Spinal cord (tissue), 10 donors: ENCODE data around the gene ZNF608. TPM values are rescaled to one million over a fixed set of nuclear protein-coding genes. Genes with fewer than 3 reads are reported as not detected.

Experiments used
- DNase-seq, 6 donors: peaks; one replicate each; pipeline versions ENCODE4 v3.0.0 to v3.0.0-alpha.2; 2013 to 2015; ENCODE audit warnings: low spot score in 6 of 6, low read depth in 4 of 6
- H3K27ac ChIP-seq: one replicate; pipeline ENCODE4 v1.5.1; 2013; ENCODE audit warnings: low read depth, low read length, control low read depth
- H3K27me3 ChIP-seq: one replicate; pipeline ENCODE4 v1.6.1; 2013; ENCODE audit warnings: low read length; ENCODE audit not compliant: control insufficient read depth, insufficient read depth
- H3K36me3 ChIP-seq: one replicate; pipeline ENCODE4 v1.6.1; 2013; ENCODE audit warnings: low read length; ENCODE audit not compliant: control insufficient read depth, insufficient read depth
- H3K4me1 ChIP-seq: one replicate; pipeline ENCODE4 v1.6.1; 2013; ENCODE audit warnings: low read length; ENCODE audit not compliant: control insufficient read depth, insufficient read depth
- H3K4me3 ChIP-seq: one replicate; pipeline ENCODE4 v1.5.1; 2013; ENCODE audit warnings: low read depth, low read length, control low read depth
- H3K9me3 ChIP-seq: one replicate; pipeline ENCODE4 v1.6.1; 2013; ENCODE audit warnings: low read length; ENCODE audit not compliant: control insufficient read depth, insufficient read depth
- WGBS: methylation state at CpG from one replicate; pipeline ENCODE4 v1.1.5; 2013; ENCODE audit warnings: missing lambda C conversion rate; ENCODE audit not compliant: insufficient coverage; 5-methylcytosine and 5-hydroxymethylcytosine counted together
- polyA plus RNA-seq, 2 donors: library from polyadenylated mRNA; unstranded; fragments of 120-200 nt; gene quantifications; one replicate each; pipeline ENCODE4 v1.2.1, GENCODE V29; 2013; ENCODE audit not compliant: insufficient read length in 2 of 2
- total RNA-seq, 2 donors: library from RNA; depleted of rRNA in 1 of 2; stranded (reverse); fragments of 120-200 nt in 1 of 2; fragments of >200 nt in 1 of 2; gene quantifications; one replicate each; pipeline versions ENCODE4 v1.2.3 to v1.2.4, GENCODE V29; 2013 to 2014
- donor health status: healthy.

ZNF608 gene
- total and polyA plus RNA-seq, 4 donors, result 45.5 to 81.7 (median 64.8) TPM

DNA sequence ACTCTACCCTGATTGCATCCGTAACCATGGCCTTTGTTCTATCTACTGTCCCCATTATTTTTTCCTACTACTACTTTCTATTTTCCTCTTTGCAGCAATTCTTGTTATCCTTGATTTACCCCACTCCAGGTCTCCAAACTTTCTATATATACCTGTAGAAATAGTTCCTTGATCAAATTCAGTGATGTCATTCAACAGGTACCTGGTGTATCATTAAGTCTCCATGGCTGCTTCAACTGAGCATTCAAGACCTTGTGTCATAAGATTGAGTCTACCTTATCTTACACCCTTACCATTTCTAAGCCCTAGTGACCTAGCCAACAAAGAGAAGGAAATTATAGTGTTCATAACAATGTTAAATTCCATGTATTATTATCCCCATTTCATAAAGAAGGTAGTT, 35.8 kb upstream of the ZNF608 start:
- DNase-seq, result no peak
- 100% methylated on average over 1 of the region's 1 CpG for WGBS
- Histone ChIP-seq H3K27me3 (no peaks in the 10 kb centered on the region), H3K4me1 (no peaks in the 10 kb centered on the region), H3K4me3 (no peak overlapping the region), H3K36me3 (no peaks in the 10 kb centered on the region), H3K27ac (no peak overlapping the region), H3K9me3 (no peaks in the 10 kb centered on the region)

GRCh38 chr5:124780011-124780410, 33.6 kb upstream of the ZNF608 start:
- Histone ChIP-seq H3K9me3 (no peaks in the 10 kb centered on the region), H3K36me3 (no peaks in the 10 kb centered on the region), H3K4me1 (no peaks in the 10 kb centered on the region), H3K27ac (no peak overlapping the region), H3K27me3 (no peaks in the 10 kb centered on the region), H3K4me3 (no peak overlapping the region)
- WGBS, result 100% methylated on average over 2 of the region's 4 CpGs
- peak in 1 of 6 donors; percentile 63 for DNase-seq

DNA sequence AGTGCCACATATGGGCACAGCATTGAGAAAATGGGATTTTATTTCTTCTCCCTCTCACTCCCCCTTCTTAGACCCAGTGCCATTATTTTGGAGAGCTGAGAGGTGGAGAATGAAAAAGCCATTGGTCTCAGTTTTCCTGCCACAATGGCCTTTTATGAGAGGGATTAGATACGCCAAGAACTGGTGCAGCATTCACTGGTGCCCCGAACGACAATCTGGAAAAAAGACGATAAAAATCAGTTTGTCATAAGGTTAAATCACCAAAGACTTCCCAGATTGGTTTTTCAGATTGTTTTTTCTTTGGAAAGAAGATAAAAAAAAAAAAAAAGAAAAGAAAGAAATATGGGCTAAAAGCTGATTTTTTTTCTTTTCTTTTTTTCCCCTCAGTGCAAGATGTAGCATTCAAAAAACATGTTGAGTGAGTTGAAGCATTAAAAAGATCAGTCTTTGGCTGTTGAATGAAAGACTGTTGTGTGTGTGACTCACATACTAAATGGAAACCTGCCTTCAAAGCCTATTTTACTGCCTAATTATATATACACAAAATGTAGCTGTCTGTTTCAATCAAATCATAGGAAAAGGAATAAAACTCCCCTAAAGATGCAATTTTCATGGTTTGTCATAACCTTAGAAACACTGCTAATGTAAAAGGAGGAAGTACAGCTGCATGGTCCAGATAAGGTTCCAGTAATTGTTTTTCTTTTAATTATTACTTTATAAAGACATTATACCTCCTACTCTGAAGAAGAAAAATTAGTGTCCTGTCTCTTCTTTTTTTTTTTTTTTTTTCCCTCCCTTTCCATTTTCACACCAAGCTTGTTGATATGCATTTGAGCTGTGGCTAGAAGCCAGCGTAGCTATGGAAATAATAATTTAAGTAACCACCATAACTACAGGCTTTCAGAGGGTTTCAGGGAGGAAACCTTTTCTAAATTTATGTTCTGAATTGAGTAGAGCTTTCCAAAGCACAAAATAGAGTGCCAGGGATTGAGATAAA, 27.2 kb upstream of the ZNF608 start:
- Histone ChIP-seq H3K27me3 (no peaks in the 10 kb centered on the region), H3K9me3 (no peaks in the 10 kb centered on the region), H3K27ac (peak overlapping the region; percentile 67), H3K4me1 (no peaks in the 10 kb centered on the region), H3K4me3 (no peak overlapping the region), H3K36me3 (no peaks in the 10 kb centered on the region)
- 0% methylated on average over 1 of the region's 5 CpGs for WGBS
- peak in 4 of 6 donors; percentile 54 to 86 (median 74) for DNase-seq

DNA sequence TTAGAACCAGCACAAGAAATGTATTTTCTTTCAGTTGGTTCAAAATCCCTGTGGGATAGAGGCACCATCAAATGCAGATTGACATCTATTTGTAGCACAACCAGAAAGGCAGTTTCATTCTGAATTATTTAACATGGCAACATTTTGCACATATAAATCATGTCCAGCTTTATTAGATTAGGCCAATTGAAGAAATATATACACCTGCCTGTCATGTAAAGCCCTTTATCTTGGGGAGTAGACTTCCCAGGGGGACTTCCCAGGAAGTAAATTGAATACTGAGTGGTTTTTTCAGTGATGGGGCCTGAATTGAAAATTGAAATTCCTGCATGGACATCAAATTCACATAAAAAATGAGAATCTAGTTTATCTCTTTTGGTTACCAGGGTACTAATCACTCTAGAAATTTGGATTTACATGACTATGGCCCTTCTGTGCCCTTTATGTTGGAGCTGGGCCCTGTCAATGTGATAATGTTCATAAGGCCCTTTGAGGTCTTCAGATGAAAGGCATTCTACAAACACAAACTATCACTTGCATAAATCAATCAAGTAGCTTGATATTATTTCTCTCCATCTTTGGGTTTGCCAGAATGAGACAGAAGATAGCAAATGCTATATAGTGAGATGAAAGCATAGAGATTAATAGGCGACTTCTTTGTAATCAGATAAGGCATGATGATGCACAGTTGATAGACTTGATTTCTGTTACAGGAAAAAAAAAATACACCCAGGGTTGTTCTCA, 26.2 kb upstream of the ZNF608 start:
- H3K27ac ChIP-seq, result peak overlapping the region; percentile 67
- no peak overlapping the region for H3K4me3 ChIP-seq
- WGBS, result no CpG with 5 or more reads among the region's 1 CpG
- no peaks in the 10 kb centered on the region for H3K9me3 ChIP-seq
- H3K27me3 ChIP-seq, result no peaks in the 10 kb centered on the region
- H3K4me1 ChIP-seq, result no peaks in the 10 kb centered on the region
- no peaks in the 10 kb centered on the region for H3K36me3 ChIP-seq
- DNase-seq, result peak in 1 of 6 donors; percentile 15

GRCh38 chr5:124771761-124772160, 25.3 kb upstream of the ZNF608 start:
- H3K36me3 ChIP-seq, result no peaks in the 10 kb centered on the region
- 88% methylated on average over 1 of the region's 3 CpGs for WGBS
- no peaks in the 10 kb centered on the region for H3K27me3 ChIP-seq
- no peaks in the 10 kb centered on the region for H3K9me3 ChIP-seq
- H3K27ac ChIP-seq, result no peak overlapping the region
- DNase-seq, result no peak
- no peaks in the 10 kb centered on the region for H3K4me1 ChIP-seq
- no peak overlapping the region for H3K4me3 ChIP-seq

DNA sequence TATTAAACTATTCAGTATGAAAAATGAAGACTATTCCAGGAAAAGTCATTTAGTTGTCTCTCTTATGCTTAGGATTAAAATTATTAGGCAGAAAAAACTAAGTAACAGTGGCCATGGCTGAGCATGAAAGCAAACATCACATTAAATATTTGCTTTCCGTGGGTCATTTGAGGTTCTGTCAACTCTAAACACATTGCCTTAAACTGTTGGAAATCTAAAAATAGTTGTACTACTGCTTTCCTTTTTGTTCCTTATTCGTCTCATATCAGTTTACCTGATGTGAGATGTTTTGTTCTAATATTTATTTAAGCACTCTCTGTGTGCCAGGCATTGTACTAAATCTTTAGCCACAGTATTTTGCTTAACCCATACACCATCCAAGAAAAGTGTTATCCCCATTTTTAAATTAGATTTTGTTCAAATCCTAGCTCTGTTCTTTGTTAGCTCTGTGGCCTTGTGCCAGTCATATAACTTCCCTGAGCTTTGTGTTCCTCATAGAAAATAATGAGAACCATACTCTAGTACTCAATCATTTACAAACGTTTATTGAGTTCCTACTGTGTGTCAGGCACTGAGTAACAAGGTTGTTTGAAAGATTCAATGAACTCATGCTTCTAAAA, 18.7 kb upstream of the ZNF608 start:
- Histone ChIP-seq H3K4me1 (peaks cover 3% of the 10 kb centered on the region), H3K36me3 (no peaks in the 10 kb centered on the region), H3K4me3 (no peak overlapping the region), H3K9me3 (no peaks in the 10 kb centered on the region), H3K27me3 (no peaks in the 10 kb centered on the region), H3K27ac (no peak overlapping the region)
- no CpG with 5 or more reads among the region's 3 CpGs for WGBS
- no peak for DNase-seq

DNA sequence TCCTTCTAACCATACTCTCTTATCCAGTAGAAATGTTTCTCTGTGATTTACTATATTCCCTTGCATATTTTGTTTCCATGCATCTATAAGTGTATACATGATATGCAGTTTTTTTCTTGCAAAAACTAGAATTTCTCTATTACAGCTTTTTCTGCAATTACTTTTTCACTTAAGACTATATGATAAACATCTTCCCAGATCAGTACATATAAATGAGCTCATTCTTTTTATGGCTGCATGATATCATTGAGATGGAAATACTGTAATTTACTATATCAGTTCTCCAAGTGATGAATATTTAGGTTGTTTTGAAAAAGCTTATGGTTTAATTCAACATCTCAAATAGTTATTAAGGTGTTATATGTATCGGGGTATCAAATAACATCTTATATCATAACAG, 18.1 kb upstream of the ZNF608 start:
- no peaks in the 10 kb centered on the region for H3K27me3 ChIP-seq
- no peaks in the 10 kb centered on the region for H3K9me3 ChIP-seq
- no peak overlapping the region for H3K27ac ChIP-seq
- H3K36me3 ChIP-seq, result no peaks in the 10 kb centered on the region
- no CpG with 5 or more reads among the region's 1 CpG for WGBS
- no peak overlapping the region for H3K4me3 ChIP-seq
- no peak for DNase-seq
- H3K4me1 ChIP-seq, result peaks cover 3% of the 10 kb centered on the region

DNA sequence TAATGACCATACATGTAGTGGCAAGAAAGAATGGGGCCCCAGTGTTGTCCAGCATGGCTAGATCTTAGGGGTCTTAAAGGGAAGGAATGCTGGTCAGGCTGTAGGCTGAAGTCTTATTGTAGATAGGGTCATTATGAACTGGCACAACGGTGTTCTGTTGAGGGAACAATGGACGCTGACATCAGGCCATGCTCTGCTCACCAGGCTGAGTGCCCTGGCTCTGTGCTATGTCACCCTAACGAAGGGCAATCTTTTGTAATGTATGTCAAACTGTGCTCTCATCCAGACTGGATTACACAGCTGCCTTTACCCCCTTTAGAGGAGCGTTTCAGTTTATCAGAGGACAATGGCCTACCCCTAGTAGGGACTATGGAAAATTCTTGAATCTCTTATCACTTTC, 14.6 kb upstream of the ZNF608 start:
- Histone ChIP-seq H3K27ac (no peak overlapping the region), H3K9me3 (no peaks in the 10 kb centered on the region), H3K4me1 (peaks cover 5% of the 10 kb centered on the region), H3K36me3 (no peaks in the 10 kb centered on the region), H3K4me3 (no peak overlapping the region), H3K27me3 (no peaks in the 10 kb centered on the region)
- DNase-seq, result no peak
- 50% methylated on average over 2 of the region's 4 CpGs for WGBS

- no peak overlapping the region for H3K4me3 ChIP-seq
- H3K4me1 ChIP-seq, result peaks cover 5% of the 10 kb centered on the region
- H3K9me3 ChIP-seq, result no peaks in the 10 kb centered on the region
- H3K36me3 ChIP-seq, result no peaks in the 10 kb centered on the region
- DNase-seq, result no peak
- no peak overlapping the region for H3K27ac ChIP-seq
- no peaks in the 10 kb centered on the region for H3K27me3 ChIP-seq
These were observed 14.2 kb upstream of the ZNF608 start for GRCh38 chr5:124760608-124761007.
